22Rv1 (cell line): ENCODE measurements around the gene GPRIN1.

Source experiments
- CTCF ChIP-seq: fragments of 450-650 bp; IDR thresholded peaks from 2 replicates; pipeline ENCODE4 v1.5.1; 2017; ENCODE audit warnings: mild to moderate bottlenecking
- ZFX ChIP-seq: fragments of 450-650 bp; IDR thresholded peaks from 2 replicates; pipeline ENCODE4 v1.6.1; 2017; ENCODE audit warnings: antibody characterized with exemption, borderline replicate concordance

GRCh38 chr5:176557846-176558245, 52.1 kb downstream of the GPRIN1 start:
- TF ChIP-seq CTCF, result no peak
- no peak for TF ChIP-seq ZFX
